GM19328 (cell line): ENCODE results near the gene LMTK2.
"Not testable (repeated sequence)": the region's sequence is repeated elsewhere in the genome, so short reads cannot be mapped to it uniquely, and the experiment has no call there.

ENCODE experiments used
- ATAC-seq: cut with Tn5 transposase; IDR thresholded peaks from one replicate; pipeline ENCODE4 v1.9.1; 2021; ENCODE audit warnings: mild to moderate bottlenecking, moderate library complexity; ENCODE audit not compliant: unreplicated experiment

The LMTK2 gene

DNA sequence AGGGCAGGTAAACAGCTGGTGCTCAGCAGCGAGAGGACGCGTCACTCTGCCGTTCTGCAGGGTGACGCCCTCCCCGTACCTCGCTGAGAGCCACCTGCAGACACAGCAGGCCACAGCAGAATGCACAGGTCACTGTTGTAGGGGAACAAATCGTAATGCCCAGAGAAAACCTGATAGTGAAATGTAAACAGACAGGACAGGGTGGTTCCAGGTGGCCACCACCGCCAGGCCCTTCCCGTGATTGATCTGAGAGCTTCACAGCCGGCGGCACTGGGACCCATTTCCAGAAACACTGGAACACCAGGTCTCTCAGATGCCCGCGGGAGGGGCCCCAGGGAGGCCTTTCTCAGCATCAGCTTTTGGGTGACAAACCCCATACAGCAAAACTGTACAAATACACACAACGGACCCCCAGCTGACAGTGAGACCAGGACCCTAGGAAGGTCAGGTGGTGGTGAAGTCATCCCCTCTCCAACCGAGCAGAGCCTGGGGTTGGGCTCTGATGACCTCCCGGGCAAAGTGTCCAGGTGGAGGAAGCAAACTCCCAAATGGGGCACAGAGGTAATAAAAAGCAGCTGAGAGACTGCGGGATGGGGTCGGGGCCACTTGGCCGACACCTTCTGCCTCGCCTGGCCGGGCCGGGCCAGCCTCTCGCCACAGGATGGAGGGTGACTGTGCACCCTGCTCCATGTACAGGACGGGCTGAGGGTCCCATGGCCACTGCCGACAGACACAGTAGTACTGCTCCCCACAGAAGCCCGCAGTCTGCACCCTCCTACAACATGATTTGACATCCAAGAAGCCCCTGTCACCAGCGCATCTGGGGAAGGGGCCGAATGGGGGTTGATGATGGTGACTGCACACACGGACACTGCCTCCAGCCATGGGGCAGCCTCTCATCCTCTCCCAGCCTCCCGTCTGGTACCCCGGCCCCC lies 109.2 kb downstream of the LMTK2 start:
- ATAC-seq, result no peak

DNA sequence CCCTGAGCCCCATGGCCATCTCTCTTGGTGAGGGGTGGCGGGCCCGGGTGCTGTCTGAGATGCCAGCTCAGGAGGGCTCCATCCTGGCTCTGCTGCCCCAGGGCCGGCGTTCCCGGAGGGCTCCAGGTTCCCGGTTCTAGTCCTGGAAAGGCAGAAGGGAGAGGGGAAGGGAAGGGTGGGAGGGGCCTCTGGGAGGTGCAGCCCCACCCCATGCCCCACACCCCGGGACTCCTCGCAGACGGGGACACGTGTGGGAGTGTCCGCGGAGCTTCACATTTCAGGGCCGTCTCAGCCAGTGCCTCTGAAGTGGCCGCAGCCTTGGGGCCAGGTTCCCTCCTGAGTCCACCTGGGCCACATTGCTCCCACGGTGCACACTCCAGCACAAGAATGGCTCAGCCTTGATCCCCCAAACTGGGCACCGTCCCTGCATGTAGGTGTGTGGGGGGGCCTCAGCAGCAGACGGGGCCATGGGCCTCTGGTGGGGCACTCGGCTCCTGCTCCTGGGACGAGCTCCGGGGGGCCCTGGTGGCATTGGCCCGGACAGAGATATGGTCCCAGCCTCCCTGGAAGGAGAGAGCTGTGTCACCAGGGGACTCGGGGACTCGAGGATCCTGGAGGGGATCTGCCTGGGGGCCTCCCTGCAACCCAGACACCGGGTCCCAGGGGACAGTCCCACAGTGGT lies 110.4 kb downstream of the LMTK2 start:
- no peak for ATAC-seq

DNA sequence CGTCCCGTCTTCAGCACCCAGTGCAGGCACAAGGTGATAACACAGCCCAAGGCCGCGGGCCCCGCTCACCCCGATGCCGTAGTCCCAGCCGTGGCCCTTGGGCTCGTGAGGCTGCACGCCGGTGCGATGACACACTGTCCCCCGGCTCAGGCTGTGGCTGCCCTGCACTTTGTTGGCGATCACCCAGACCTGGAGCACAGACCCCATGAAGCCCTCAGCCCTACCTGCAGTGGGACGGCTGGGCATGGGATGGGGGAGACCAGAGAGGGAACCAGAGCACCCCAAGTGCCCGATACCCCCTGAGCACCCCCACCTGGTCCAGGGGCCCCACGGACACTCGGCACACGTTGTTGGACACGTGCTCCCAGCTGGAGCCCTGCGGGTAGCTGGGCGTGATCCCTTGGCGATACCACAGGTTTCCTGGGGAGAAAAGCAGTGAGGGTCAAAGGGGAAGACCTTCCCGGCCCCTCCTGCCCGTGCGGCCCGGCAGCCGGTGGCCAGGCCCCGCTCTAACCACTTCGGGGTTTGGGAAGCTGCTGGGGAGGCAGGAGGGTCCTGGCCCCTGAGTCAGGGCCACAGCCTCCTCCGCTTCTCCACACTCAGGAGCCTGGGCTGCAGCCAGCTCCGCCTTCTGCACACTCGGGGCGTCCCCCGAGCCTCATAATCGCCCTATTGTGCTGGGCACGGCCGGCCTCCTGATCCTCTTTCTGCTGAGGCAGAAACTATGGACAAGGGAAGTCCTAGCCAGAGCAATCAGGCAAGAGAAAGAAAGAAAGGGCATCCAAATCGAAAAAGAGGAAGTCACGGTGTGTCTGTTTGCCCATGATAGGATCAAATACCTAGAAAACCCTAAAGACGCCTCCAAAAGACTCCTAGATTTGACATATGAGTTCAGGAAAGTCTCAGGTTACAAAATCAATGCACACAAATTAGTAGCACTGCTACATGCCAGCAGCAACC lies 111.2 kb downstream of the LMTK2 start:
- ATAC-seq, result no peak

- ATAC-seq, result not testable (repeated sequence)
Measured at GRCh38 chr7:98219382-98219781, 112.7 kb downstream of the LMTK2 start.

DNA sequence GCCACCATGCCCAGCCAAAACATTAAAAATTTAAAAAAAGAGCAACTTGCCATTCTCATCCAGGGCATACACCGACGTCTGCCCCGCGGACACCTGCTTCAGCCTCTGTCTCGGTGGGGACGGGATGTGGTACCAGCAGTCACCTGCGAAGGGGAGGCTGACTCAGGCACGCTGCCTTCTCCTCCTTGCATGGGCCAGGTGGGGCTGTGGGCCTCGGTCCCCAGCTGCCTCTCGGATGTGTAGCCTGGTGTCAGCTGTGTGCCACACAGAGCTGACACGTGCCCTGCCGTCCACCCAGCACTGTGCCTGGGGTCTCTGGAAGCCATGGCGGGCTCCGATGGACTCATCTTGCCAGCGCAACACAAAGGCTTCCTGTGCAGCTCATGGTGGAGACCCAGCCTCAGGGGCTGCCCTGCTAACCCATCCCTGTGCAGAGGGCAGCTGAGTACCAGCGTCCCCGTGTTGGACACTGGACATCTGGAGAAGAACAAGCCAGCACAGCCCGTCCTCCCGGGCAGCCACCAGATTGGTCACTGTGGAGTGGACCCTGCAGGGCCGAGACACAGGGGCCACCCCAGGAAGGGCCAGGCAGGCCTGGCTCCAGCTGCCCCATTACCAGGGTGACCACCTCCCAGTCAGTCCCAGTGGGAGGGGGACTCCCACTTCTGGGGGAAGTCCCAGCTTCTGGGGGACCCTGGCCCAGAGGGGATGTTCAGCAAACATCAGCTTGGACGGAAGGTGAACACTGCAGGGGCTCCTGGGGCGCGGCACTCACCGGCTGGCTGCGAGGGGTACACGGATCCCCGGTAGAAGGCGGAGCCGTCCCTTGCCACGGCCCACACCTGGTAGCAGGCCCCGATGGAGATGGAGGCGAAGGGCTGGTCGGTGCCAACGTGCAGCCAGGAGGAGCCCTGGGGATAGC lies 115.2 kb downstream of the LMTK2 start:
- no peak for ATAC-seq

DNA sequence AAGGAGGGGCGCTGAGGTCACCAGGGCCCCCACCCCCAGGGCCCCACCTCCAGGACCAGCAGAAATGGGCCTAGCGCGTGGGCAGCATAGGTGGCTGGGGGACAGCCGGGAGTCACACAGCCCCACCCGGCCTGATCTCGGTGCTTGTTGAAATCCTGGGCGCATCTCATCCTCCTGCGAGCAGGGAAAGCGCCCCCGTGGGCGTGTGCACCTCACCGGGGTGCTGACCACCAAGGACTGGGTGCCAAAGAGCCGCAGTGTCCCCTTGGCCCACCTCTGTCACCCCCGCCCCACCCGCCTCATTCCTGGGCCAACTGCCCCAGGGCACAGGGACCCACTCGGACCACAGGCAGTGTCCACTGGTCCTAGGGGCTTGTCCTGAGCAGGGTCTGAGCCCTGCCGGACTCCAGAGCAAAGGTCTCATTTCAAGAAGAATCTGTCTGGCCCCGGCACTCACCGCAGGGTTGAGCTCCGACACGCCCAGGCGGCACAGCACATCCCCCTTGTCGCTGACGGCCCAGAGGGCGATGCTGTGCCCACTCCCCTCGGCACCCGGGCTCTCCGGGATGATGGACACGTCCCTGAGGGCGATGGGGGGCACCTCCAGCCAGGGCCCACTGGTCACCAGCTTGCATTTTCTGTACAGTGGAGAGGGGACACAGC lies 116.0 kb downstream of the LMTK2 start:
- ATAC-seq, result no peak

- ATAC-seq, result no peak
Measured at GRCh38 chr7:98223351-98223897, 116.8 kb downstream of the LMTK2 start.

GRCh38 chr7:98223898-98224700 lies 117.4 kb downstream of the LMTK2 start:
- ATAC-seq, result no peak

DNA sequence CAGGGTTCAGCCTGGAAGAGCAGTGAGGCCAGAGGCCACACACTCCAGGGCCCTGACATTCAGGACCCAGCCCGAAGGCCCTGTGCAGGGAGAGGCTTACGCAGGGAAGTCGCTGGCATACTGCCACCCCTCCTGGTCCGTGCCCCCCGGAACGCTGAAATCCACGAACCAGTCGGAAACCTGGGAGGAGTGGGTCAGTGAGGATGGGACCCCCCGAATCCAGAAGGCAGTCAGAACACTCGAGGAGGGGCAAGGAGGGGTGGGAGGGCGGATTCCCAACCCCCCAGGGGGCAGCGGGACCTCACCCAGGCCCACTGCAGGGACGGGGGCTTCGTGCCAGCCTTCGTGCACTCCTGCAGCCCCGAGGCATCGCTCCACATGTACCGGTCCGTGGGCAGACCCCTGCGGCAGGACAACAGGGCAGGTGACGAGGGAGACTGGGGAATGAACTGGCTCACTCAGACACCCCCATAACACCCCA lies 118.1 kb downstream of the LMTK2 start:
- no peak for ATAC-seq

DNA sequence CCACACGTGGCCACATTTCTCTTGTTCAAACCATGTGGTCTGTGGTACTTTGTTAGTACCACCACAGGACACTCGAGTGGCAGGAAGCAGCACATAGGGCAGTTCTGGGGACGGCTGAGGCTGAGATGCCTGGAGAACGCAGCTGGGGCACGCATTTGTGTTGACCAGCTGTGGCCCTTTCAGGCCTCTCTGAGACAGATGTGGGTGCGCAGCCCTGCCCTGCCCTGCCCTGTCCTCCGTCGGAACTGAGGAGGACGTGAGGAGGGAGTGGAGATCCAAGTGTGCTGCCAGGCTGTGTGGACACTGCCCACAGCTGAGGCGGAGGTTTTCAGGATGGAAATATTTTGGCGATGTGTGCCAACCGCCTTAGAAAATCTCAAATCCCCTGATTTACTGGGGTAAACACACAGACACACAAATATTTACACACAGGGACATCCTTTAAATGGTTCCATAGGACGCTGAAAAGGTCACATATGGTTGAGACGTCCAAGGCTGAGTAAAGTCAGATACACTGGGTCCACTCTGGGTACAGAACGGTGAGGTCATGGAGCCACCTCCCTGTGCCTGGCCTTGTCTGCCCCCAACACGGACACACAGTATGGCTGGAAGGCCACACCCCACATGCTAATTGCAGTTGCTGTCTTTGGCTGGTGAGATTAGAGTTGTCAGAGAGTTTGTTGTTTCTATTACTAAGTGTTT lies 119.4 kb downstream of the LMTK2 start:
- no peak for ATAC-seq

GRCh38 chr7:98227939-98228338 lies 121.3 kb downstream of the LMTK2 start:
- no peak for ATAC-seq

DNA sequence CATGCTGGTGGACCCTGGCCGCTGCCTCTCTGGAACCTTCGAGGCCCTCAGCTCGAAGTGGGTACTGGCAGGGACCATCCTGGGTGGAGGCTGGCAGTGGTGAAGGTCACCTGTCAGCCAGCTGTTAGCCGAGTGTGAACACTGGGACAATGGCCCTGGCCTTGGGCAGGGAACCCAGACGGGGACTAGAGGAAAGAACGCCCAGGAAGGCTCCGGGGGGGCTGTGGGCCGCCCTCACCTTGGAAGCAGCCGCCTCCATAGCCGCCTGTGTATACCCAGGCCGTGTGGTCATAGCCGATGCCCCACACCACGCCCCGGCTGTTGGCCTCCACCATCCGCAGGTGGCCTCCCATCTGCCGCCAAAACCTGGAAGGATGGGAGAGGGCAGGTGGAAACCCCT lies 122.1 kb downstream of the LMTK2 start:
- ATAC-seq, result no peak

DNA sequence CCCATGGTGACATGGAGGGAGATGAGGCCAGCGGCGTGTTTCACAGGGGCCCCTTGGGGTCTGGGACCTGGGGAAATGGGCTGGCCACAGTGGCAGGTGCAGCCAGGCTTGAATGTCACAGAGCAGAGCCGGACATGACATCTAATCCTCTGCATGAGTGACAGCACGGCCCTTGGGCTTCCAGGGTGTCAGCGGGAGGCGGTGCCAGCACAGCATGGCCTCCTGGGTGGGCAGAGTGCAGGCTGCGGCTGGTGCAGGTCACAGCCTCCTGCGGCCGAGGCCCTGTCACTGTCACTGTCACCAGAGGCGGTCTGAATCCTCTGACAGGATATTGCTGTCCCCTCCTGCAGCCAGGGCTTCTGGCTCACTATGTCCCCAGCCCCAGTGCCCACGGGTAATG lies 122.8 kb downstream of the LMTK2 start:
- no peak for ATAC-seq

GRCh38 chr7:98229991-98230745 lies 123.5 kb downstream of the LMTK2 start:
- ATAC-seq, result no peak

- no peak for ATAC-seq
Measured at GRCh38 chr7:98230746-98231471, 124.2 kb downstream of the LMTK2 start.
